HCT116 (cell line): ENCODE measurements around the gene UGT1A7. TPM values are rescaled to one million over a fixed set of nuclear protein-coding genes. Genes with fewer than 3 reads are reported as not detected.

Experiments used
- ATAC-seq: fragments of 200-7000 bp; cut with Tn5 transposase; 2 replicates; pipeline ENCODE4 v1.9.1; 2020; ENCODE audit warnings: mild to moderate bottlenecking, moderate library complexity
- BruUV-seq: library from RNA; stranded (reverse); fragments of 400-500 nt; replicated peaks from 2 replicates; lab custom pipeline; 2021; lab: Mats Ljungman, UMichigan
- CTCF ChIA-PET: fragments of 300-600 bp; sonication (Branson Sonifier 250); formaldehyde crosslinking; loops from one replicate; lab custom pipeline; 2021; ENCODE audit warnings: antibody characterized with exemption; lab: Charles Lee
- POLR2A ChIA-PET: fragments of 300-600, 350-600 bp; sonication (Branson Sonifier 250); formaldehyde crosslinking; loops from one replicate; lab custom pipeline; 2021; ENCODE audit warnings: antibody characterized with exemption; lab: Charles Lee
- RAD21 ChIA-PET, 2 experiments: fragments of 300-600 bp; sonication (Branson Sonifier 250); formaldehyde crosslinking; loops; one replicate each; lab custom pipeline; 2023; ENCODE audit warnings: low total read pairs in 2 of 2; ENCODE audit not compliant: uncharacterized antibody in 2 of 2, unreplicated experiment in 2 of 2, low non-redundant PET in 1 of 2; lab: Charles Lee
- DNase-seq: peaks from one replicate; pipeline ENCODE4 v3.0.0-alpha.2; 2010; ENCODE audit warnings: low read depth, low spot score
- H2AFZ ChIP-seq: fragments of 200-600 bp; shearing (Covaris generic), sonication (generic); 2 replicates; pipeline ENCODE4 v1.6.1; 2017; ENCODE audit warnings: low read depth, mixed run types, mixed read lengths, antibody characterized with exemption, low read length; ENCODE audit not compliant: poor library complexity, severe bottlenecking
- H3K27ac ChIP-seq: 2 replicates; pipeline ENCODE4 v1.5.1; 2012; ENCODE audit warnings: low read depth, low read length
- H3K27me3 ChIP-seq: fragments of 200-600 bp; sonication (generic); 2 replicates; pipeline ENCODE4 v1.6.1; 2016; ENCODE audit warnings: mixed run types, low read length, mixed read lengths; ENCODE audit not compliant: insufficient read depth
- H3K36me3 ChIP-seq, 2 experiments: fragments of 200-500 bp in 1 of 2; fragments of 200-600 bp in 1 of 2; sonication (Bioruptor generic) in 1 of 2; sonication (generic) in 1 of 2; 2 replicates each; pipeline versions ENCODE4 v1.5.1 to v1.6.1; 2014 to 2016; ENCODE audit warnings: low read length in 2 of 2, inconsistent platforms in 1 of 2, mixed read lengths in 1 of 2, mixed run types in 1 of 2; ENCODE audit not compliant: insufficient read depth in 2 of 2, control insufficient read depth in 1 of 2
- H3K4me1 ChIP-seq, 2 experiments: fragments of 200-600 bp in 1 of 2; sonication (generic) in 1 of 2; 2 replicates each; pipeline versions ENCODE4 v1.5.1 to v1.6.1; 2012 to 2017; ENCODE audit warnings: low read length in 2 of 2, inconsistent platforms in 1 of 2, mild to moderate bottlenecking in 1 of 2, mixed read lengths in 1 of 2, mixed run types in 1 of 2, moderate library complexity in 1 of 2; ENCODE audit not compliant: insufficient read depth in 2 of 2, control insufficient read depth in 1 of 2
- H3K4me2 ChIP-seq: fragments of 200-600 bp; sonication (generic); 2 replicates; pipeline ENCODE4 v1.6.1; 2017; ENCODE audit warnings: mixed run types, low read length, mixed read lengths
- H3K4me3 ChIP-seq, 2 experiments: fragments of 200-600 bp in 1 of 2; sonication (generic) in 1 of 2; replicated peaks in 1 of 2; 2 replicates each; pipeline ENCODE4 v1.5.1; 2011 to 2016; ENCODE audit warnings: low read length in 2 of 2, control low read depth in 1 of 2, low read depth in 1 of 2, mild to moderate bottlenecking in 1 of 2, mixed read lengths in 1 of 2, mixed run types in 1 of 2
- H3K79me2 ChIP-seq: fragments of 200-600 bp; sonication (generic); 2 replicates; pipeline ENCODE4 v1.6.1; 2017; ENCODE audit warnings: mild to moderate bottlenecking, mixed run types, low read length, moderate library complexity, mixed read lengths; ENCODE audit not compliant: insufficient read depth
- H3K9ac ChIP-seq: fragments of 200-600 bp; sonication (generic); 2 replicates; pipeline ENCODE4 v1.6.1; 2016; ENCODE audit warnings: low read length, mixed read lengths
- H3K9me2 ChIP-seq: fragments of 200-600 bp; sonication (generic), shearing (Covaris generic); 2 replicates; pipeline ENCODE4 v1.6.1; 2017; ENCODE audit warnings: mixed run types, mild to moderate bottlenecking, moderate library complexity; ENCODE audit not compliant: insufficient read depth
- H3K9me3 ChIP-seq, 2 experiments: fragments of 200-500 bp in 1 of 2; fragments of 200-600 bp in 1 of 2; sonication (Bioruptor generic) in 1 of 2; sonication (generic) in 1 of 2; 2 replicates each; pipeline ENCODE4 v1.6.1; 2014 to 2017; ENCODE audit warnings: low read length in 2 of 2, mixed read lengths in 2 of 2, inconsistent platforms in 1 of 2, low read depth in 1 of 2, mild to moderate bottlenecking in 1 of 2, mixed run types in 1 of 2, moderate library complexity in 1 of 2; ENCODE audit not compliant: control insufficient read depth in 1 of 2, insufficient read depth in 1 of 2
- H4K20me1 ChIP-seq: fragments of 200-600 bp; sonication (generic), shearing (Covaris generic); 2 replicates; pipeline ENCODE4 v1.6.1; 2017; ENCODE audit warnings: mixed run types, mild to moderate bottlenecking, moderate library complexity; ENCODE audit not compliant: insufficient read depth
- CEBPB ChIP-seq: IDR thresholded peaks from 2 replicates; pipeline ENCODE4 v1.6.1; 2012; ENCODE audit warnings: low read depth
- EGR1 ChIP-seq: IDR thresholded peaks from 2 replicates; pipeline ENCODE4 v1.6.1; 2012; ENCODE audit warnings: low read depth
- ELF1 ChIP-seq: IDR thresholded peaks from 2 replicates; pipeline ENCODE4 v1.6.1; 2012; ENCODE audit warnings: low read depth, borderline replicate concordance
- EZH2phosphoT487 ChIP-seq: fragments of 200-600 bp; IDR thresholded peaks from 2 replicates; pipeline ENCODE4 v1.6.1; 2018; ENCODE audit warnings: antibody characterized with exemption, borderline replicate concordance
- JUND ChIP-seq: IDR thresholded peaks from 2 replicates; pipeline ENCODE4 v1.6.1; 2012
- POLR2AphosphoS5 ChIP-seq: IDR thresholded peaks from 2 replicates; pipeline ENCODE4 v1.6.1; 2011; ENCODE audit warnings: mild to moderate bottlenecking, low read depth, low read length, moderate library complexity
- RAD21 ChIP-seq: IDR thresholded peaks from 2 replicates; pipeline ENCODE4 v1.6.1; 2012; ENCODE audit warnings: low read depth, mild to moderate bottlenecking
- YY1 ChIP-seq: IDR thresholded peaks from 2 replicates; pipeline ENCODE4 v1.6.1; 2011; ENCODE audit warnings: low read length, low read depth, moderate library complexity, mild to moderate bottlenecking; ENCODE audit not compliant: insufficient replicate concordance; ENCODE audit errors: extremely low read depth
- ZNF274 ChIP-seq: fragments of 200-500 bp; sonication (Bioruptor generic); IDR thresholded peaks from 2 replicates; pipeline ENCODE4 v1.6.1; 2014; ENCODE audit warnings: mild to moderate bottlenecking, low read depth, low read length, inconsistent platforms
- intact Hi-C: fragments of 100-400 bp; cut with micrococcal nuclease; formaldehyde crosslinking; loops from 2 replicates; pipeline ENCODE4 v1.10.0; 2022
- total RNA-seq: library from RNA; stranded (reverse); gene quantifications from one replicate; pipeline ENCODE4 v1.2.1, GENCODE V29; 2021; ENCODE audit not compliant: unreplicated experiment
- TF ChIP-seq, protein P1 (sequence below), 3 experiments: fragments of 200-600 bp in 1 of 3; sonication (generic) in 1 of 3; IDR thresholded peaks in 2 of 3; conservative IDR thresholded peaks in 1 of 3; 2 replicates each; pipeline ENCODE4 v1.5.1; 2012 to 2017; ENCODE audit warnings: low read depth in 2 of 3, low read length in 2 of 3, antibody characterized with exemption in 1 of 3, borderline replicate concordance in 1 of 3, control low read depth in 1 of 3, mild to moderate bottlenecking in 1 of 3, mixed read lengths in 1 of 3, mixed run types in 1 of 3, moderate library complexity in 1 of 3; ENCODE audit not compliant: insufficient read depth in 1 of 3

The UGT1A7 gene
- total RNA-seq, 1 experiment from 2014 or later: not detected

- BruUV-seq: no TSS peak
- Histone ChIP-seq H3K36me3 (no peaks in the 10 kb centered on the region), H3K9ac (no peak overlapping the region), H2AFZ (no peak overlapping the region), H3K4me1 (no peaks in the 10 kb centered on the region), H3K9me3 (no peaks in the 10 kb centered on the region), H3K79me2 (no peaks in the 10 kb centered on the region), H3K9me2 (no peaks in the 10 kb centered on the region), H3K4me2 (no peak overlapping the region), H3K4me3 (no peak overlapping the region), H3K27ac (no peak overlapping the region), H4K20me1 (no peaks in the 10 kb centered on the region), H3K27me3 (no peaks in the 10 kb centered on the region)
- TF ChIP-seq POLR2AphosphoS5 (no peak), YY1 (no peak), JUND (no peak), EGR1 (no peak), EZH2phosphoT487 (no peak), RAD21 (no peak), CEBPB (no peak), ZNF274 (no peak), ELF1 (no peak)
- TF ChIP-seq, protein P1, sequence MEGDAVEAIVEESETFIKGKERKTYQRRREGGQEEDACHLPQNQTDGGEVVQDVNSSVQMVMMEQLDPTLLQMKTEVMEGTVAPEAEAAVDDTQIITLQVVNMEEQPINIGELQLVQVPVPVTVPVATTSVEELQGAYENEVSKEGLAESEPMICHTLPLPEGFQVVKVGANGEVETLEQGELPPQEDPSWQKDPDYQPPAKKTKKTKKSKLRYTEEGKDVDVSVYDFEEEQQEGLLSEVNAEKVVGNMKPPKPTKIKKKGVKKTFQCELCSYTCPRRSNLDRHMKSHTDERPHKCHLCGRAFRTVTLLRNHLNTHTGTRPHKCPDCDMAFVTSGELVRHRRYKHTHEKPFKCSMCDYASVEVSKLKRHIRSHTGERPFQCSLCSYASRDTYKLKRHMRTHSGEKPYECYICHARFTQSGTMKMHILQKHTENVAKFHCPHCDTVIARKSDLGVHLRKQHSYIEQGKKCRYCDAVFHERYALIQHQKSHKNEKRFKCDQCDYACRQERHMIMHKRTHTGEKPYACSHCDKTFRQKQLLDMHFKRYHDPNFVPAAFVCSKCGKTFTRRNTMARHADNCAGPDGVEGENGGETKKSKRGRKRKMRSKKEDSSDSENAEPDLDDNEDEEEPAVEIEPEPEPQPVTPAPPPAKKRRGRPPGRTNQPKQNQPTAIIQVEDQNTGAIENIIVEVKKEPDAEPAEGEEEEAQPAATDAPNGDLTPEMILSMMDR (IDR thresholded peaks at IDR 0.05 in 2 of 3, conservative IDR thresholded peaks at IDR 0.05 in 1 of 3; ENCODE audit: borderline replicate concordance in 1 of 3, insufficient read depth in 1 of 3, low read depth in 2 of 3, low read length in 2 of 3): no peak
- POLR2A ChIA-PET: no interaction called here
- no peak for ATAC-seq
- intact Hi-C loops: no loop called here
- CTCF ChIA-PET: no interaction called here
- RAD21 ChIA-PET: no interaction called here
- DNase-seq: no peak
These were observed 99.1 kb downstream of the UGT1A7 start for GRCh38 chr2:233780771-233781170.
